Cardiac muscle cell (in vitro differentiated cells and primary cell): Measurements from ENCODE around the gene PRPF6. TPM values are rescaled to one million over a fixed set of nuclear protein-coding genes. Genes with fewer than 3 reads are reported as not detected.

Experiments used
- DNase-seq, 2 donors: peaks; one replicate each; pipeline versions ENCODE4 v3.0.0 to v3.0.0-alpha.2; 2010 to 2017; ENCODE audit warnings: low read depth in 1 of 2, low spot score in 1 of 2
- H3K27ac ChIP-seq: fragments of 200-600 bp; sonication (generic); 2 replicates; pipeline ENCODE4 v1.5.1; 2016
- H3K27me3 ChIP-seq: fragments of 200-600 bp; sonication (generic); 2 replicates; pipeline ENCODE4 v1.6.0; 2016; ENCODE audit warnings: control low read depth
- H3K36me3 ChIP-seq: fragments of 200-600 bp; sonication (generic); 2 replicates; pipeline ENCODE4 v1.5.1; 2016; ENCODE audit warnings: control low read depth
- H3K4me1 ChIP-seq: fragments of 200-600 bp; sonication (generic); 2 replicates; pipeline ENCODE4 v1.8.1; 2017; ENCODE audit warnings: low read depth, mild to moderate bottlenecking, mixed run types
- H3K4me3 ChIP-seq: fragments of 200-600 bp; sonication (generic); 2 replicates; pipeline ENCODE4 v1.5.1; 2016; ENCODE audit warnings: mild to moderate bottlenecking
- H3K9me3 ChIP-seq: fragments of 200-600 bp; sonication (generic); 2 replicates; pipeline ENCODE4 v1.5.1; 2017; ENCODE audit warnings: low read depth, mild to moderate bottlenecking, control low read depth
- CTCF ChIP-seq: IDR thresholded peaks from 2 replicates; pipeline ENCODE4 v1.5.1; 2012; ENCODE audit warnings: low read depth, mild to moderate bottlenecking, low read length
- polyA plus RNA-seq: library from polyadenylated mRNA; unstranded; fragments of >200 nt; fragmentation: Nextera tagmentation; extraction: Ambion mirVana; gene quantifications from 2 replicates; pipeline ENCODE4 v1.2.1, GENCODE V29; 2016
- total RNA-seq: library from RNA; depleted of rRNA; stranded (reverse); fragments of >200 nt; gene quantifications from 2 replicates; pipeline ENCODE4 v1.2.3, GENCODE V29; 2016

The PRPF6 gene
- total and polyA plus RNA-seq, 2 experiments from 2014 or later, result 67.6 to 73.5 TPM

GRCh38 chr20:64077094-64077493 lies 96.2 kb downstream of the PRPF6 start:
- Histone ChIP-seq H3K27ac (no peak overlapping the region), H3K36me3 (peaks cover under 1% of the 10 kb centered on the region), H3K4me3 (no peak overlapping the region), H3K4me1 (peaks cover 12% of the 10 kb centered on the region), H3K9me3 (no peaks in the 10 kb centered on the region), H3K27me3 (no peaks in the 10 kb centered on the region)
- DNase-seq, result no peak
- no peak for TF ChIP-seq CTCF

DNA sequence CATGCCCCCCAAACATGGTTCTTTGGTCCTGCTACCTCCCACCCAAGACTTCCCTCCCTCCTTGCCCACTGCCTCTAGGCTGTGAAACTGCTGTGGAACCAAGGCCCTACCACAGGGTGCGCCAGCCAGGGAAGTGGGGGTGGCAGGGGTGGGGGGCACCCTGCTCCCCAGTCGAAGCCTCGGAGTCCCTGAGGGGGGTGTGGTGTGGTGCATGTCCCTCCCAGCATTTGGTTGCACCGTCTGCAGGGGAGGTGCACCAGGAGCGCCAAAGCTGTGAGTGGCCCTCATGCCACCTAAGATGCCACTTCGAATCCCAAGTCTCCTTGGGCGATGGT lies 96.6 kb downstream of the PRPF6 start:
- Histone ChIP-seq H3K27ac (no peak overlapping the region), H3K4me3 (no peak overlapping the region), H3K9me3 (no peaks in the 10 kb centered on the region), H3K27me3 (no peaks in the 10 kb centered on the region), H3K4me1 (peaks cover 17% of the 10 kb centered on the region), H3K36me3 (no peaks in the 10 kb centered on the region)
- TF ChIP-seq CTCF, result no peak
- no peak for DNase-seq

DNA sequence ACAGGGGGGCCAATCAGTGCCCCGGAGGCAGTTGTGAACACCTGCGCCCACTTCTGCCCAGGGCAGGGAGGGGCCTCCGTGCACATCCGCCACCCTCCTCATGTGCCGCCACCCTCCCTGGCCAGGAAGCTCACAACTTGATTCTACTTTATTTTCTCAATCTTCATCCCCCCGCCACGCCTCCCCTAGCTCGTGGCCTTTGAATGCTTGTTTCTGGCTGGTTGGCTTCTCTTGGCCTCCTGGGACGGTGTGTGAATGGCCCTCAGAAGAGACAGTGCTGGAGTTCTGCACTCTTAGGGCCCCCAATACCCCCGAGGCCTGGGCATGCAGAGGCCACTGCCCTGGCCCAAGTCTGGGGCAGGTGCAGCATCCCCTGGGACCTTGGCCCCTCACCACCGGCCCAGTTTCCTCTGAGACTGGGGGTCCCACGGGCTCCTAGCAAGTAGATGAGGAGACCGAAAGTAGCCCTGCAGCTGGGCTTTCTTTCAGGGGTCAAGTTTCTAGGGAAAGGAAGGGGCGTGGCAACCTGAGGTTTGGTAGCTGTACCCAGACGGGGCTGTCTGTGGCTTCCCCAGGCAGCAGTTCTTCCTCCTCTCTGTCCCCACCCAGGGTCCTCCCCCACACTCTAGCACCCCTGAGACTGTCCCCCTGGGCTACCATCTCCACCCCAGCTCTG lies 97.1 kb downstream of the PRPF6 start:
- no peaks in the 10 kb centered on the region for H3K9me3 ChIP-seq
- peaks cover 17% of the 10 kb centered on the region for H3K4me1 ChIP-seq
- H3K27me3 ChIP-seq, result no peaks in the 10 kb centered on the region
- TF ChIP-seq CTCF, result no peak
- no peak overlapping the region for H3K27ac ChIP-seq
- DNase-seq, result no peak
- H3K4me3 ChIP-seq, result no peak overlapping the region
- H3K36me3 ChIP-seq, result no peaks in the 10 kb centered on the region

DNA sequence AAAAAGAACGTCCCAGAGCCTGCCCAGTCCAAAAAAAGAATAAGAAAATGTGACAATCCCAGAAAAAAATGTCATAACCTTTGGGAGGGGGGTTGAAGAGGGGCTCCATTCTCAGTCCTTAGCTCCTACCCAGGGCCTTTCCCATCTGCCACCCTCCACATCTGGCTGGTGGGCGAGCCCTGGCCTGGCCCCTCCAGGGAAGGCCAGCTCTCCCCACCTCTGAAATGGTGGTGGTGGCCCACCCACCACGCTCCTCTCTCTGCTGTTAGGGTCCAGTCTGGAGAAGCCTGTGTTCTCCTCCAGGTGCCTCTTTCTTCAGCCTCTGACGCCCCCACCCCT lies 98.0 kb downstream of the PRPF6 start:
- Histone ChIP-seq H3K4me3 (peak overlapping the region; percentile 82), H3K36me3 (no peaks in the 10 kb centered on the region), H3K9me3 (no peaks in the 10 kb centered on the region), H3K27ac (no peak overlapping the region), H3K27me3 (peaks cover 3% of the 10 kb centered on the region), H3K4me1 (peaks cover 17% of the 10 kb centered on the region)
- no peak for TF ChIP-seq CTCF
- DNase-seq, result no peak

GRCh38 chr20:64079273-64080012 lies 98.5 kb downstream of the PRPF6 start, which contains the start of gene RGS19:
Gene RGS19, minus strand, starts transcription at chr20:64079518. Its CDS starts 2,632 bp downstream, at chr20:64076886.
- Histone ChIP-seq H3K4me1 (peaks cover 17% of the 10 kb centered on the region), H3K36me3 (no peaks in the 10 kb centered on the region), H3K27me3 (peaks cover 9% of the 10 kb centered on the region), H3K4me3 (peak within 1 kb of the TSS; percentile 82), H3K27ac (no peak within 1 kb of the TSS), H3K9me3 (no peaks in the 10 kb centered on the region)
- no peak for TF ChIP-seq CTCF
- DNase-seq, result peak; percentile 74 to 86
